Common myeloid progenitor, CD34-positive (primary cell): ENCODE results near the gene SERGEF. TPM values are rescaled to one million over a fixed set of nuclear protein-coding genes. Genes with fewer than 3 reads are reported as not detected.

ENCODE experiments used
- CTCF ChIA-PET: fragments of 350-600 bp; sonication (Branson Sonifier 250); formaldehyde crosslinking; loops from one replicate; lab custom pipeline; 2021; ENCODE audit warnings: antibody characterized with exemption; lab: Charles Lee
- POLR2A ChIA-PET: fragments of 350-600 bp; sonication (Branson Sonifier 250); formaldehyde crosslinking; loops from one replicate; lab custom pipeline; 2021; ENCODE audit warnings: antibody characterized with exemption; lab: Charles Lee
- DNase-seq, 3 donors: peaks; one replicate each; pipeline versions ENCODE4 v3.0.0 to v3.0.0-alpha.2; 2013
- H3K27ac ChIP-seq, 2 experiments: 1 replicate in 1 of 2; 2 replicates in 1 of 2; pipeline ENCODE4 v1.7.0; 2013; ENCODE audit warnings: inconsistent platforms in 2 of 2, low read length in 2 of 2, mild to moderate bottlenecking in 2 of 2, low read depth in 1 of 2, moderate library complexity in 1 of 2; ENCODE audit not compliant: severe bottlenecking in 2 of 2, insufficient read depth in 1 of 2, poor library complexity in 1 of 2
- H3K27me3 ChIP-seq, 5 experiments: replicated peaks in 2 of 5; 1 replicate in 3 of 5; 2 replicates in 2 of 5; pipeline versions ENCODE4 v1.6.1 to v1.7.0; 2013; ENCODE audit warnings: low read length in 4 of 5, mild to moderate bottlenecking in 2 of 5, moderate library complexity in 2 of 5, inconsistent platforms in 1 of 5; ENCODE audit not compliant: insufficient read depth in 5 of 5, control insufficient read depth in 4 of 5
- H3K36me3 ChIP-seq, 4 experiments: 1 replicate in 2 of 4; 2 replicates in 2 of 4; pipeline versions ENCODE4 v1.6.1 to v1.7.0; 2013; ENCODE audit warnings: low read length in 3 of 4, control low read depth in 1 of 4, mild to moderate bottlenecking in 1 of 4; ENCODE audit not compliant: control insufficient read depth in 4 of 4, insufficient read depth in 4 of 4
- H3K4me1 ChIP-seq, 4 experiments: 1 replicate in 3 of 4; 2 replicates in 1 of 4; pipeline versions ENCODE4 v1.6.1 to v1.7.1; 2013; ENCODE audit warnings: low read length in 3 of 4, mild to moderate bottlenecking in 3 of 4, control low read depth in 1 of 4, inconsistent platforms in 1 of 4, moderate library complexity in 1 of 4; ENCODE audit not compliant: control insufficient read depth in 4 of 4, insufficient read depth in 4 of 4; ENCODE audit errors: control extremely low read depth in 1 of 4
- H3K4me3 ChIP-seq, 7 experiments: 1 replicate in 4 of 7; 2 replicates in 3 of 7; pipeline versions ENCODE4 v1.5.1 to v1.7.0; 2013; ENCODE audit warnings: mild to moderate bottlenecking in 7 of 7, low read length in 6 of 7, moderate library complexity in 6 of 7, inconsistent platforms in 2 of 7, low read depth in 2 of 7, control low read depth in 1 of 7; ENCODE audit not compliant: insufficient read depth in 4 of 7, control insufficient read depth in 1 of 7; ENCODE audit errors: extremely low read depth in 1 of 7
- H3K9me3 ChIP-seq, 5 experiments: 1 replicate in 4 of 5; 2 replicates in 1 of 5; pipeline versions ENCODE4 v1.6.1 to v1.7.1; 2013; ENCODE audit warnings: low read length in 4 of 5, mild to moderate bottlenecking in 2 of 5, inconsistent platforms in 1 of 5, low read depth in 1 of 5, moderate library complexity in 1 of 5; ENCODE audit not compliant: control insufficient read depth in 4 of 5, insufficient read depth in 2 of 5; ENCODE audit errors: control extremely low read depth in 1 of 5
- WGBS: methylation state at CpG from one replicate; pipeline ENCODE4 v1.1.5; 2013; ENCODE audit not compliant: insufficient coverage; 5-methylcytosine and 5-hydroxymethylcytosine counted together
- polyA plus RNA-seq: library from polyadenylated mRNA; unstranded; fragments of 120-200 nt; gene quantifications from one replicate; pipeline ENCODE4 v1.2.1, GENCODE V29; 2013

Gene SERGEF
- polyA plus RNA-seq = 41.7 TPM

DNA sequence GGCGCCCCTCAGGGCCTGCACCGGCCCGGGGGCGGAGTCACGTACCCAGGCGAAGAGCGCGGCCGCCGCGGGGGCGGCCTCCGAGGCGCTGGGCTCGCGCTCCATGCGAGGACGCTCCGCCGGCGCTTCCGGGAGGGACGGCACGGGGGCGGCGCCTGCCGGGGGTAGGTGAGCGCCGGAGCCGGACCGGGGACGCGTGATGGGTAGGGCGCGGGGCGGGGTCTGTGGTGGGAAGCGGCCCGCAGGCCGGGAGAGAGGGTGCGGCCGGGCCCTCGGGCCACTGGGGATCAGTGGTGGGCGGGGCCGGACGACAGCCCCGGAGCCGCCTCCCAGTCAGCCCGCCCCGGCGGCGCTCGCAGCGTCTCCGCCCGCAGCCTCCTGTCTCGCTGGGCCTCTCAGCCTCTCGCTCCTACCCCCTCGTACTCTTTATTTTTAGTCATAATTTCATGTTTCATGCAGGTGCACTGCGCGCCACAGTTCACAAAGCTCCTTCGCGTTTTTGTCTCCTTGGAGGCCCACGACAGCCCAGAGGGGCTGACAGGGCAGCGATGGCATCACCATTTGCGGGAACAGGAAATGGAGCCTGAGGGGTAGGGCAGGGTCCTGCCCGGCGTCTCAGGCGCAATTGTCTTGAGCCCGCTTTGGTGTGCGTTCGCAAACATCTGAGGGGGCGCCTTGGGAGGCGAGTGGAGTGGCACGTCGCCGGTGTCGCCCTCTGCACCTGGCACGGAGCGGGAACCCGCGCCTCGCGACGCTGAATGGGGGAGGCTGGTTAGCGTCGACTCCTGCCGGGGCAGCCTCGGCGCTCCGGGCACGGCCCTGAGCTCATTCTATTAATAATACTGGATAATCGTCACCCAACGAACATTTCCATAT lies at the start of gene SERGEF:
Gene SERGEF, minus strand, starts transcription at position 142 of the 876 bp plus-strand sequence. Its CDS starts 37 bp downstream, at position 105.
- DNase-seq = peak; percentile 87 to 94 (median 93)
- H3K36me3 ChIP-seq = no peaks in the 10 kb centered on the region
- H3K4me3 ChIP-seq = peak within 1 kb of the TSS; percentile 71 to 95 (median 90)
- H3K4me1 ChIP-seq = peaks cover 5 to 21% (median 17%) of the 10 kb centered on the region in 4 experiments
- peaks cover 0 to 2% (median 0%) of the 10 kb centered on the region in 5 experiments for H3K27me3 ChIP-seq
- CTCF ChIA-PET = interaction anchor here (0.7 to 1.4 kb wide), 3 partner anchors 22 to 91 kb away, joined by 3 to 4 read pairs (median 3); no protein-coding TSS in a partner anchor
- POLR2A ChIA-PET = no interaction called here
- H3K27ac ChIP-seq = peak within 1 kb of the TSS in 1 of 2 experiments; percentile 54
- no peaks in the 10 kb centered on the region for H3K9me3 ChIP-seq
- 0% methylated on average over 60 of the region's 93 CpGs for WGBS

DNA sequence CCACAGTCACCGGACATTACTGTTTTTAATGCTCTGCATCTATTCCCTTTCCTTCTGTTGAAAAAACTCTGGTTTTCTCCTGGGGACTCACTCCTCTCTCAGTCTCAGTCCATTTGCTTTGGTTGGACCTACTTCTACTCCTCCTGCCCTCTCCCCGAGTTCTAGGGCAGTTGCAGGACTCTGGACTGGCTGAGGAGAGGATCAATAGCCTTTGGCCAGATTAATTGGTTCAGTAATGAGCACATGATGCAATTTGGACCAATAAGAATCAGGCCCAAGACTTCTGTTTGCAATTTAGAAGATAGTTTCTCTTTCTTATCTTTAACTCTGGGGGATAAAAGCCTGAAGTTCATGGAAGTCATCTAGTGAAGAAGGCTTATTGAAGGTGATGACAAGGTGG lies 48.5 kb upstream of the SERGEF start:
- Histone ChIP-seq H3K27me3 (no peaks in the 10 kb centered on the region), H3K36me3 (no peaks in the 10 kb centered on the region), H3K9me3 (no peaks in the 10 kb centered on the region), H3K4me3 (no peak overlapping the region), H3K4me1 (no peaks in the 10 kb centered on the region), H3K27ac (no peak overlapping the region)
- DNase-seq = no peak
- no CpG with 5 or more reads among the region's 2 CpGs for WGBS
- ChIA-PET CTCF (no interaction called here), POLR2A (no interaction called here)

DNA sequence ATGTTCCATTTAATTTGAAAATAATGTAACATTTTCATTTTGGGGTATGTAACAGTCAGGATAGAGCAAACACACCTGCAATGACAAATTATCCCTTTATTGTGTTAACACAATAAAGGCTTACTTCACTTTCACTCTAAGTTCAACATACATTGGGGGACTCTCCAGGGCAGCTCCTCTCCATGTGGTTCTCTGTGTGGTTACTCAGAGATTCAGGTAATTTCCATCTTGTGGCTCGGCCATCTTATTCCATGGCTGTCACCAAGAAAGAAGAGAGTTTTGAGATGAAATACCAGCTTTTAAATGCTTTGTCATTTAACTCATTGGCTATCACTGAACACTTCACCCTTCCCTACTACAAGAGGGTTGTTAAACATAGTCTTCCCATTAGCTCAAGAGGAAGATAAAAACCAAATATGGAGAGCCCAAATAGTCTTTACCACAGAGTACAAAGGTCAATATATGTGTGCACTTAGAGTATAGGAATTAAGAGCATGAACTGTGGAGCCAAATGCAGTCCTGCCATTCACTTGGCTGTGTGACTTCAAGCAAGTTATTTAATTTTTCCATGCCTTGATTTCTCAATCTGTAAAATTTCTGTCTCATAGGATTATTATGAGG lies 43.8 kb upstream of the SERGEF start:
- H3K9me3 ChIP-seq = no peaks in the 10 kb centered on the region
- H3K27ac ChIP-seq = no peak overlapping the region
- H3K36me3 ChIP-seq = no peaks in the 10 kb centered on the region
- DNase-seq = no peak
- no peak overlapping the region for H3K4me3 ChIP-seq
- WGBS = 100% methylated on average over 1 of the region's 1 CpG
- H3K4me1 ChIP-seq = no peaks in the 10 kb centered on the region
- H3K27me3 ChIP-seq = no peaks in the 10 kb centered on the region
- ChIA-PET POLR2A (no interaction called here), CTCF (no interaction called here)

DNA sequence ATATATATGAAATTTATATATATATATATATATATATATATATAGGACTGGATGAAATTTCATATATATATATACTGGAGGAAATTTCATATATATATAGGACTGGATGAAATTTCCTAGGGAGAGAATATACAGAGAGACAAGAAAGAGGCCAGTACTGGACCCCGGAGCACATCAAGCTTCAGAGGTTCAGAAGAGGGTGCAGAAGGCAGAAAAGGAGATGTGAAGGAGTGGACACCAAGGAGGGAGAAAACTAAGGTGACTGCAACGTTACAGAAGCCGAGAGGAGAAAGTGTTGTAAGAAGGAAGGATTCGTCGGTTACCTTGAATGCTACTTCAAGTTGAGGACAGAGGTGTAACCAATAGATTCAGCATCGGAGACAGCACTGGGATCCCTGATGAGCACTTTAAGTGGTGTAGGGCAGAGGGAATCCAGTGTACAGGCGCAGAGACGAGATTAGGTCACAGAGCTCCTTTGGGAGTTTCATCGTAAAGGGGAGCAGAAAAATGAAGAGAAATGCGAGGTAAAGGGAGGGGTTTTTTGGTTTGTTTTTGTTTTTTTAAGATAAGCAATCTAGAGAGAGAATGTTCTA lies 41.8 kb upstream of the SERGEF start:
- ChIA-PET POLR2A (no interaction called here), CTCF (interaction anchor here (2.1 kb wide), 1 partner anchor 8 kb away, joined by 4 read pairs; no protein-coding TSS in a partner anchor)
- no peak overlapping the region for H3K27ac ChIP-seq
- H3K9me3 ChIP-seq = no peaks in the 10 kb centered on the region
- no peaks in the 10 kb centered on the region for H3K4me1 ChIP-seq
- H3K36me3 ChIP-seq = no peaks in the 10 kb centered on the region
- no peak for DNase-seq
- 95% methylated on average over 10 of the region's 10 CpGs for WGBS
- no peaks in the 10 kb centered on the region for H3K27me3 ChIP-seq
- H3K4me3 ChIP-seq = no peak overlapping the region

DNA sequence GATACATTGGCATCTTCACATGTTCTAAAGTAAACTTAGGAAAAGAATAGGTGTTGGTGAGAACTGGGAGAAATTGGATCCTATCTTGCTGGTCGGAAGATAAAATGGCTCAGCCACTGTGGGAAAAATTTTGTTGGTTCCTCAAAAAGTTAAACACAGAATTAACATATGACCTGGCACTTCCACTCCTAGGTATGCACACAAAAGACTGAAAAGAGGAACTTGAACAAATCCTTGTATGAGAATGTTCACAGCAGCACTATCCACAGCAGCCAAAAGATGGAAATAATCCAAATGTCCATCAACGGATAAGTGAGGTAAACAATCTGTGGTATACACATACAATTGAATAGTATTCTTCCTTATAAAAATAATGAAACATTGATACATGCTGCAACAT lies 38.0 kb upstream of the SERGEF start:
- Histone ChIP-seq H3K27me3 (peaks cover 3 to 21% (median 9%) of the 10 kb centered on the region in 5 experiments), H3K36me3 (no peaks in the 10 kb centered on the region)
- WGBS = no CpG with 5 or more reads among the region's 2 CpGs

DNA sequence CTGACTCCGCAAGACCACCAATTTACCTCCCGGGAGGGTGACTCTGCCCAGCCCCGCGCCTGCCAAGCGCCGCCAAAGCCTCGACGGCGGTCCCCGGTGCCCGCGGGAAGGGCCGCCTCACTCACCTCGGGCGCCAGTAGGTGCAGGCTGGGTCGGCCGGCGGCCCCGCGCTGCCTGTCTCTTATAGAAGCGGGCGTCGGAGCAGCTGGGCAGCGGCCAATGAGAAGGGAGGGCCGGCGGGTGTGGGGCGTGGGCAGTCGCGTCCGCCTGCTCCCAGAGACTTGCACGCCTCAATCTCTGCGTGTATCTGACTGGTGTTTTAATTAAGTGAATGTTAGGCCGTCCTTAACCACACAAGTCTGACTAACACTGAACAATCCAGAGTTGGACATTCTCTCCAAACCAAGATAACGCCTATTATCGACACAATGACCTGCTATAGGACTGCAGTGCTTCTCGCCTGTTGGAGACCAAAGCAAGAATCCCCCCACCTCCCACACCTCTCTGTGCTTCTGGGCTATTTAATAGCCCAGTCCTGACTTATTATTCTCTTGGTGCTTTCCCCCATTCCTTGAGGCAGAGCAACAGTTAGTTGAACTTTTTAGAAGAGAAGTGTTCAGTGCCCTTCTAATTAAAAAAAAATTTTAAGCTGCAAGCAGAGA lies 33.4 kb upstream of the SERGEF start, which contains the start of gene TPH1:
Gene TPH1, minus strand, starts transcription at position 154 of the 662 bp plus-strand sequence. CDS start 5,507 bp downstream, outside the sequence.
- Histone ChIP-seq H3K4me1 (no peaks in the 10 kb centered on the region), H3K27ac (no peak within 1 kb of the TSS), H3K9me3 (peaks cover 0 to 8% (median 0%) of the 10 kb centered on the region in 5 experiments), H3K27me3 (peaks cover 8 to 45% (median 20%) of the 10 kb centered on the region in 5 experiments), H3K36me3 (no peaks in the 10 kb centered on the region), H3K4me3 (no peak within 1 kb of the TSS)
- POLR2A ChIA-PET = no interaction called here
- DNase-seq = peak in 2 of 3 donors; percentile 2 to 6
- CTCF ChIA-PET = interaction anchor here (0.9 kb wide), 1 partner anchor 10 kb away, joined by 3 read pairs; no protein-coding TSS in a partner anchor
- 17% methylated on average over 29 of the region's 36 CpGs for WGBS

More for the DNA sequence above, 38.0 kb upstream of the SERGEF start:
- H3K9me3 ChIP-seq = peaks cover 0 to 8% (median 0%) of the 10 kb centered on the region in 5 experiments
- no peak overlapping the region for H3K27ac ChIP-seq
- ChIA-PET POLR2A (no interaction called here), CTCF (no interaction called here)
- no peaks in the 10 kb centered on the region for H3K4me1 ChIP-seq
- DNase-seq = peak; percentile 12 to 69 (median 56)
- H3K4me3 ChIP-seq = no peak overlapping the region
